ENCODE results near the gene NUDT8. TPM values are rescaled to one million over a fixed set of nuclear protein-coding genes. Genes with fewer than 3 reads are reported as not detected.
A peak's percentile ranks its signal among the peaks of the same experiment; 100 is the strongest.

The NUDT8 gene
- polyA plus RNA-seq, 2 of the 4 experiments (the other 2 are of a cell fraction) = 1.8 to 5.6 TPM

GRCh38 chr11:67666303-67666645, 36.5 kb upstream of the NUDT8 start (continued):
- no peak for TF ChIP-seq ELK1 (IDR thresholded peaks at IDR 0.05; ENCODE audit: low read depth, low read length)
- TF ChIP-seq SREBF2 (IDR thresholded peaks at IDR 0.05) = no peak
- TF ChIP-seq MAFK (IDR thresholded peaks at IDR 0.05; ENCODE audit: partially characterized antibody) = no peak
- TF ChIP-seq RCOR1 (IDR thresholded peaks at IDR 0.05; ENCODE audit: low read depth, low read length) = no peak
- TF ChIP-seq RNF2 (IDR thresholded peaks at IDR 0.05; ENCODE audit: borderline replicate concordance, low read depth) = no peak
- TF ChIP-seq CBX2 (IDR thresholded peaks at IDR 0.05; ENCODE audit: borderline replicate concordance, low read depth) = no peak
- TF ChIP-seq HDAC2 (IDR thresholded peaks at IDR 0.05) = no peak
- no peak for TF ChIP-seq PHF8 (IDR thresholded peaks at IDR 0.05; ENCODE audit: borderline replicate concordance, low read depth)
- no peak for TF ChIP-seq MAX (IDR thresholded peaks at IDR 0.05)
- no peak for TF ChIP-seq FOSB (CRISPR knock-in tag; IDR thresholded peaks at IDR 0.05)
- TF ChIP-seq HOXB5 (CRISPR knock-in tag; IDR thresholded peaks at IDR 0.05) = no peak

GRCh38 chr11:67665541-67666302, 36.0 kb upstream of the NUDT8 start:
- no peak for FAIRE-seq
- Histone ChIP-seq H3K9me3 (no peaks in the 10 kb centered on the region), H3K4me2 (no peak overlapping the region), H3K4me3 (no peak overlapping the region), H3K27ac (no peak overlapping the region), H3K4me1 (no peaks in the 10 kb centered on the region)
- ATAC-seq = peak; percentile 67 to 82
- TF ChIP-seq TFCP2L1 (CRISPR knock-in tag; IDR thresholded peaks at IDR 0.05) (no peak), RNF2 (IDR thresholded peaks at IDR 0.05; ENCODE audit: borderline replicate concordance, low read depth) (no peak), GATA3 (IDR thresholded peaks at IDR 0.05; ENCODE audit: borderline replicate concordance) (no peak), RFX5 (IDR thresholded peaks at IDR 0.05) (no peak), HOXB5 (CRISPR knock-in tag; IDR thresholded peaks at IDR 0.05) (no peak), RAD21 (conservative IDR thresholded peaks at IDR 0.05 in 1 of 2, IDR thresholded peaks at IDR 0.05 in 1 of 2) (peak; percentile 37 to 51; a peak in 4 of 5 replicates), POLR2AphosphoS2 (conservative IDR thresholded peaks at IDR 0.05; ENCODE audit: low read length) (no peak), ATOH8 (CRISPR knock-in tag; IDR thresholded peaks at IDR 0.05; ENCODE audit: low read depth) (no peak), SMC3 (IDR thresholded peaks at IDR 0.05) (peak; percentile 53), CTCF (IDR thresholded peaks at IDR 0.05) (peak; percentile 34; the same call in 1 of the 3 replicates), CHD2 (IDR thresholded peaks at IDR 0.05; ENCODE audit: low read length, partially characterized antibody) (no peak), NR3C1 (IDR thresholded peaks at IDR 0.05) (no peak), HDAC2 (IDR thresholded peaks at IDR 0.05) (no peak)
- 48% methylated on average over 19 of the region's 24 CpGs for WGBS (ENCODE audit: missing lambda C conversion rate)
- DNase-seq (ENCODE audit: low read depth in 1 of 2, low spot score in 1 of 2) = peak in 1 of 2 experiments; percentile 46
- POLR2A ChIA-PET = no interaction called here
- CTCF ChIA-PET = interaction anchor here (0.6 to 13.0 kb wide), 14 partner anchors 7 to 1363 kb away, joined by 3 to 150 read pairs (median 4); partner anchors contain the start of gene NUDT8

Data from A549 (cell line).